GM08714 (cell line): Measurements from ENCODE around the gene ABHD8.
A peak's percentile ranks its signal among the peaks of the same experiment; 100 is the strongest.

Experiments
- H3K4me3 ChIP-seq: fragments of 200-500 bp; sonication (Bioruptor generic); 2 replicates; pipeline ENCODE4 v1.5.1; 2014; ENCODE audit warnings: mild to moderate bottlenecking, low read length, inconsistent platforms
- ZNF274 ChIP-seq: IDR thresholded peaks from 2 replicates; pipeline ENCODE4 v1.6.1; 2012; ENCODE audit warnings: mild to moderate bottlenecking, low read depth, low read length

Gene ABHD8

GRCh38 chr19:17319473-17320238 is 16.4 kb upstream of the ABHD8 start:
- H3K4me3 ChIP-seq: no peak overlapping the region
- TF ChIP-seq ZNF274: no peak

GRCh38 chr19:17318966-17319365 is 15.7 kb upstream of the ABHD8 start:
- H3K4me3 ChIP-seq: no peak overlapping the region
- no peak for TF ChIP-seq ZNF274

GRCh38 chr19:17314007-17314593 is 10.9 kb upstream of the ABHD8 start:
- TF ChIP-seq ZNF274: no peak

GRCh38 chr19:17312189-17313113 is 9.2 kb upstream of the ABHD8 start:
- no peak for TF ChIP-seq ZNF274
- no peak overlapping the region for H3K4me3 ChIP-seq

More at GRCh38 chr19:17314007-17314593, 10.9 kb upstream of the ABHD8 start:
- no peak overlapping the region for H3K4me3 ChIP-seq

GRCh38 chr19:17311455-17312188 is 8.4 kb upstream of the ABHD8 start:
- H3K4me3 ChIP-seq: no peak overlapping the region
- no peak for TF ChIP-seq ZNF274

GRCh38 chr19:17309965-17310461 is 6.8 kb upstream of the ABHD8 start:
- no peak for TF ChIP-seq ZNF274

GRCh38 chr19:17309198-17309964 is 6.2 kb upstream of the ABHD8 start, which contains the start of gene DDA1:
DDA1 (plus strand) TSS chr19:17309563; CDS start chr19:17309655, 92 bp downstream.
- TF ChIP-seq ZNF274: no peak
- peak within 1 kb of the TSS; percentile 73 for H3K4me3 ChIP-seq

More at GRCh38 chr19:17309965-17310461, 6.8 kb upstream of the ABHD8 start:
- H3K4me3 ChIP-seq: peak overlapping the region; percentile 73

- H3K4me3 ChIP-seq: no peak overlapping the region
- TF ChIP-seq ZNF274: no peak
These were observed 4.7 kb upstream of the ABHD8 start for GRCh38 chr19:17307876-17308377.

- H3K4me3 ChIP-seq: peak overlapping the region; percentile 85
- TF ChIP-seq ZNF274: no peak
These were observed 3.1 kb upstream of the ABHD8 start for GRCh38 chr19:17306285-17306714.

- H3K4me3 ChIP-seq: peak within 1 kb of the TSS; percentile 85
- no peak for TF ChIP-seq ZNF274
These were observed 2.5 kb upstream of the ABHD8 start, which contains the start of gene MRPL34 for GRCh38 chr19:17305517-17306284. MRPL34 (plus strand) TSS chr19:17305872; CDS start chr19:17305893, 21 bp downstream.

- H3K4me3 ChIP-seq: no peak overlapping the region
These were observed 1.9 kb upstream of the ABHD8 start for GRCh38 chr19:17305216-17305516.

GRCh38 chr19:17304386-17305215 is 1.4 kb upstream of the ABHD8 start:
- no peak for TF ChIP-seq ZNF274
- no peak overlapping the region for H3K4me3 ChIP-seq

More at GRCh38 chr19:17305216-17305516, 1.9 kb upstream of the ABHD8 start:
- TF ChIP-seq ZNF274: no peak
